Endometrial microvascular endothelial cells (primary cell): ENCODE results near the gene PCSK1N. TPM values are rescaled to one million over a fixed set of nuclear protein-coding genes. Genes with fewer than 3 reads are reported as not detected.

Experiments used
- in situ Hi-C: cut with HindIII; loops from 2 replicates; pipeline ENCODE4 v1.10.0; 2017; ENCODE audit warnings: low sequenced_read_pairs, low pct_unique_long_range_greater_than_20kb; ENCODE audit errors: inconsistent ontology term
- total RNA-seq: library from RNA; depleted of rRNA; stranded (reverse); fragments of >200 nt; gene quantifications from one replicate; pipeline ENCODE4 v1.2.3, GENCODE V29; 2015; ENCODE audit errors: inconsistent ontology term

The PCSK1N gene
- total RNA-seq, 1 donor from 2014 or later: not detected

- in situ Hi-C loops: no loop called here
Measured at GRCh38 chrX:48794340-48794910, 41.0 kb downstream of the PCSK1N start.

GRCh38 chrX:48793935-48794334 is 41.5 kb downstream of the PCSK1N start:
- in situ Hi-C loops: no loop called here

GRCh38 chrX:48792219-48792618 is 43.2 kb downstream of the PCSK1N start:
- in situ Hi-C loops: no loop called here

- in situ Hi-C loops: no loop called here
Measured at GRCh38 chrX:48791063-48791820, 44.2 kb downstream of the PCSK1N start.

GRCh38 chrX:48790477-48790876 is 44.9 kb downstream of the PCSK1N start:
- in situ Hi-C loops: no loop called here

GRCh38 chrX:48789366-48790220 is 45.8 kb downstream of the PCSK1N start:
- in situ Hi-C loops: no loop called here

GRCh38 chrX:48787505-48788443 is 47.6 kb downstream of the PCSK1N start:
- in situ Hi-C loops: no loop called here

GRCh38 chrX:48786825-48787504 is 48.4 kb downstream of the PCSK1N start:
- in situ Hi-C loops: no loop called here

- in situ Hi-C loops: no loop called here
Measured at GRCh38 chrX:48786341-48786800, 49.0 kb downstream of the PCSK1N start, which contains the start of gene GATA1. Gene GATA1 (plus strand): TSS chrX:48786590. CDS start chrX:48791110, 4,520 bp downstream.

- in situ Hi-C loops: no loop called here
Measured at GRCh38 chrX:48785540-48786214, 49.7 kb downstream of the PCSK1N start.

- in situ Hi-C loops: no loop called here
Measured at GRCh38 chrX:48785186-48785539, 50.2 kb downstream of the PCSK1N start.

- in situ Hi-C loops: no loop called here
Measured at GRCh38 chrX:48784726-48785125, 50.7 kb downstream of the PCSK1N start.

- in situ Hi-C loops: no loop called here
Measured at GRCh38 chrX:48782795-48783194, 52.6 kb downstream of the PCSK1N start.

GRCh38 chrX:48782216-48782615 is 53.2 kb downstream of the PCSK1N start:
- in situ Hi-C loops: no loop called here

- in situ Hi-C loops: no loop called here
Measured at GRCh38 chrX:48781705-48782104, 53.7 kb downstream of the PCSK1N start.
